SHP77 treated with DMSO at 0.1 percent for 48 hours (cell line): ENCODE measurements around the gene MASP1.
"Not testable (repeated sequence)": the region's sequence is repeated elsewhere in the genome, so short reads cannot be mapped to it uniquely, and the experiment has no call there.

Experiments used
- DNase-seq: peaks from one replicate; lab custom pipeline; 2025; lab: John Stamatoyannopoulos, UW

Gene MASP1

DNA sequence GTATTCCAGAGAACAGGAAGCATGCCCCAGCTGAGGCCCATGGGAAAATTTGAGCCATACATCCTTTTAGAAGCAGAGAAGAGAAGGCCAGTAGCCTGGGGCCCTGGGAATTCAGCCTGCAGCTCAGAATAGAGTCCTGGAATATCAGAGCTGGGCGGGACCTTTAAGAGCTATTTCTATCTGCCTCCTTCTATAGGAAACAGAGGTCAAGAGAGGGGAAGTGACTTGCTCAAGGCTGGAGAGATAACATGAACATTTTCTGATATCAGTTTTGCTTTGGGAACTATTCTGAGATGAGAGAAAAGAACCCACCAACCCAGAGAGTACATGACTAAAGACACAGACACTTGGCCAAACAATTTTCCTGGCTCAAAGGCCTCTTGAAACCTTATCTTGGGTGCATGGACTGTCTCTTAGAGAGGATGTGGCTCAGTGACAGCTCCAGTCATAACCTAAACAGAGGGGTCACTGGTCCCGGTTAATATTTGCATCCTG, 26.0 kb downstream of the MASP1 start:
- no peak for DNase-seq

DNA sequence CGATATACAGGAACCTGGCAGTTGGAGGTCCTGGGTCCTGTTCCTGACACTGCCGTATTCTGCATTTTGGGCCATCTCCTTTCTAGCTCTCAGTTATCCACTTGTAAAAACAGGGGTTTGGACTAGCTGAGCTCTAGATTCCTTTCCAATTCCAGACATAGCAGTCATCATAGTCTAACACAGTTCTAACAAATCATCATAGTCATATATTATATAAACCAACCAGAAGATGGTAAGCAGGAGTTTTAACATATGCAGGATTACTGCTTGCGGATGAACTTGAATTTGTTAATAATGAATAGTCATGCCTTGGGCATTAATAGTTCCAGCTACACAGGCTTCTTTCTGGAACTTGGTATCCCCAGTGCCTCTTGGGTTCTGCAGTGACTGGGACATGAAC, 26.6 kb downstream of the MASP1 start:
- no peak for DNase-seq

DNA sequence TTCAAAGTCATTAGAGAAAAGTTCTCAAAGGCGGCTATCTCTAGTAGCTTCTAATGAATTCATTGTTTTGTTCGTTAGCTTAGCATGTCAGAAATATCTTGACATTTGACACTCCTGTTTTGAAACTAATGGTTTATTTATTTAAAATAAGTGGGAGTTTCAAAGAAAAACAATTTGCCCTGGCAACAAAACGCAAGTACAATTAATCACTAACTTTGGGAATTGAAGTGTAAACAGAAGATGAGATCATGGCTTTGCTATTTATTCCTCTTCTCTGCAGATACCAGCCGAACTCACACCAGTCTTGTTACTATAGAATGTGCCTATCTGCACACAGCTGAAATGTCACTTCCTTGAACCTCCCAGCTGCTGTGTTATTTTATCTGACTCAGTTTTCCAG, 27.5 kb downstream of the MASP1 start:
- no peak for DNase-seq

DNA sequence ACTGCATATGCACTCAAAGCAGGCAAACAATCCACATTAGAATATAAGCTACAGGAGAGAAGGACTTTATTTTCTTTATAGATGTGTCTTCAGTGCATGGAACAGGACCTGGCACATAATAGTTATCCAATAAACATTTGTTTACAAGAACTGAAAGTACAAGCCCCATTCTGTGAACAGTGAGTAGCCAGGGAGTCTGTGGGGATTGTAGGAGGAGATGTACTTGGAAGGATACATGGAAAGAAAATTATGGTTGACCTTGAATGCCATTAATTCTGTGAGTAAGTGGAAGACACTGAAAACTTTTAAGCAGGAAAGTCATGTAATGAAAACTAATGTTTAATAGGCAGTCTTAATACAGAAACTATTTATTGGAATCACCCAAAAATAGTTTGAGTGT, 28.3 kb downstream of the MASP1 start:
- DNase-seq = no peak

DNA sequence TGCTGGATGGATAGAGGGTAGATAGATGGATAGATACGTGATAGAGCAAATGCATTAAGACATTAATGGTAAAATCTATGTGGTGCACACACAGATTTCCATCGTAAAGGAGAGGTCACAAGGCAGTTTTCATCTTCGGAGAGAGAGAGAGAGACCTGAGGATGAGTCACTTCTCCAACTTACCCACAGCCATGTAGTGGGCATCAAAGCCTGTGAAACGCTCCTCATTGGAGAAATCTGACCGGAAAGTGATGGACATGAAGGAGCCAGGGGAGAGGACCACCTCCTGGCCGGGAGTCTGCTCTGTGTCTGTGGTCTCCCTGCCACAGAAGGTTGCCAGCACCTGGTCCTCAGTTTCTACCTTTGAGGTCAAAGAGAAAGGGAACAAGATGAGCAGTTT, 29.2 kb downstream of the MASP1 start:
- DNase-seq = no peak

DNA sequence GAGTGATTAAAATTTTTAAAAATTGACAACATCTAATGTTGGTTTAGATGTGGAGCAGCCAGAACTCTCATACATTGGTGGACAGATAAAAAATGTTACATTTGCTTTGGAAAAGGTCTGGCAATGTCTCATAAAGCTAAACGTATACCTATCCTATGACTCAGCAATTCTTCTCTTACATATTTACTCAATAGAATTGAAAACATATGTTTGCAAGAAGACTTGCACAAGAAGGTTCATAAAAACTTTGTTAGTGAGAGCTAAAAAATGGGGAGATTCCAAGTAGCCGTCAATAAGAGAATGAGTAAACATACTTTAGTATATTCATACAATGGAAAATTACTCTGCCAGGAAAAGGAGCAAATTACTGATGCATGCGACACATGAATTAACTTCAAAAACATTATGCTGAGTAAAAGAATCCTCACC, 30.0 kb downstream of the MASP1 start:
- DNase-seq = no peak

DNA sequence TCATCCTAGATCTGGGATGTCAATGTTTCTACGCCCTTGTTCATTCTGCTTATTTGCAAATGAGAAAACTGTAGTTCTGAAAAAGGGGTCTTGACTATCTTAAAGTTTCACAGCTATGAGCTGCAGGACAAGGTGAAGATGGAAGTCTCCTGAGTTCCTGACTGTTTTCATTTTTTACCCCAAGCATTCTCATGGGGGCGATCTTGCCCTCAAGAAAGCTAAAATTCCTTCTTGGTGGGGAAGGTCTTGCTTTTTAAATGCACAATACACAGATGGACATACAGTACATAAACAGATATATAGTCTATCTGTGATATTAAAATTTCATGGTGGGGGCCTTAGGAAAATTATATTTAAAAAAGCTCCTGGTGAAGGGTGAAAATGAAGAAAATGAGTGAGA, 32.4 kb downstream of the MASP1 start:
- DNase-seq = no peak

DNA sequence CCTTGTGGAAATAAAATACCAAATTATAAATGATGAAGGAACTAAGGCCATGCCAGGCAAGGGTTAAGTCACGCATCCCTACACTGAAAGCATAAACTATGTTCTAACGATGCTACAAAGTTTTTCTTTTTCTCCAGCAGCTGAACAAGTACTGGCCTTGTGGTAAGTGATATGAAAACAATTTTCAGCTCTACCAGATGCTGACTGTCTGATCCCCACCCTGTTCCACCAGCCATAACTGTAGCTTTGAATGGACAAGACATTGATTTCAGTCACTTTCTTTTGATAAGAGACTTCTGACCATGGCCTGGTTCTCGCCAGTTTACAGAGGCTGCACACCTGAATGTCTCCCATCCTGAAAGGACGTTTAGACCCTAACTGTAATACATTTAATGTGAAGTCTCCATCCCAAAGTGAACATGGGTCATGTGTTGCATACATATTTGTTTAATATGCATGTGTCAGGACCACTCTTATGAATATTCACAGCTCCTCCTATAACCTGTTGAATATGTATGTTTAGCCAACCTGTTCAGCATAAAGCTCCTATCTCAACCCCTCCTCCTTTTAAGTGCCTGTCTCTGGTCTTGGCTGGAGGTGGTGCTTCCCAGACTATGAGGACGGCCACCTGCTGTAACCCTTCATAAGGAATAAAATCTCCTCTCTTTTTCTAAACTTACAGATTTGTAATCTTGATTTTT, 33.4 kb downstream of the MASP1 start:
- no peak for DNase-seq

DNA sequence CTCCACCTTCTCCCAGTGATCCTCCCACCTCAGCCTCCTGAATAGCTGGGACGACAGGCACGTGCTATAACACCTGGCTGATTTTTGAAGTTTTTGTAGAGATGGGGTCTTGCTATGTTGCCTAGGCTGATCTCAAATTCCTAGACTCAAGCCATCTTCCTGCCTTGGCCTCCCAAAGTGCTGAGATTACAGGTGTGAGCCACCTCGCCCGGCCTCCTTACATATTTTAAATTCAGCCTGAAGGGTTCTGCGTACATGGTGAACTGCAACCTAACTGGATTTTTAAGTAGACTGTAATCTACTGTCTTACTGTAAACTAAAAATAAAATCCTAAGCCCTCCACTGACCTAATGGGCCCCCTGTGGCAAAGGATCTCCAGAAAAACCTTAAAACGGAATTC, 34.1 kb downstream of the MASP1 start:
- DNase-seq = no peak

DNA sequence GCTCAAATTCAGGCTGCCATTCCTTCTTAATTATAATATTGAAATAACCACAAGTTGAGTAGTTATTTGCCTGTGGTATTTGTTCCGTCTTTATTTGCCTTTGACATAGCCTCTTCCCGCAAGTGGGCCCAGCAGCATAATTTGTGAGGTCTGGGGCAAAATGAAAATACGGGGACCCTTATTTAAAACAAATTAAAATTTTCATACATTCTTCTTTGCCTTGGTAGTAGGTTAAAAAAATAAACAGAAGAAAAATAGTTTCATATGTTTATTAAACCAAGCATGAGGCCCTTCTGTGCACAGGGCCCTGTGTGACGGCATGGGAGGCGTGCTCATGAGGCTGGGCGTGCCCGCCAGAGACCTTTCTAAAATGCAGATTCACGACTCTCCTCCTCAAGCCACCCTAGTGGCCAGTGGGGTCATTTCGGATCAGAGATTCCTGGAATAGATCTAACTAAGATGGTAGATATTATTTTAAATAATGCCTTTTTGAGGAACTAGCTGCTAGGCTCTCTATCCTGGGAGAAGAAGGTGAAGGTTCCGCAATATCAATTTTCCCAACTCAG, 35.4 kb downstream of the MASP1 start:
- no peak for DNase-seq

DNA sequence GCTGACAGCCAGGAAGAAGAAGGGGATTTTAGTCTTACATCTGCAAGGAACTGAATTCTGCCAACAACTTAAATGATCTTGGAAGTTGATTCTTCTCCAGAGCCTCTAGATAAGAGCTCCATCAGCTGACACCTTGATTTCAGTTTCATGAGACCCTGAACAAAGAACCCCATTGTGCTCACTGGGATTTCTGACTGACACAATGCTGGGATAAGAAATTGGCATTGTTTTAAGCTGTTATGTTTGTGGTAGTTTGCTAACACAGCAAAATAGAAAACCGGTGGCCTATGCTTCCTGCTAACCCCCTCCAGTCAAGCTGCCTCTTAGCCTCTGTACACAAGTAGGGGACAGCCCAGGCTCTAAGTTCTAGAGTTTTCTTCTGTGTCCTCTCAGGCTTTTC, 36.2 kb downstream of the MASP1 start:
- DNase-seq = no peak

DNA sequence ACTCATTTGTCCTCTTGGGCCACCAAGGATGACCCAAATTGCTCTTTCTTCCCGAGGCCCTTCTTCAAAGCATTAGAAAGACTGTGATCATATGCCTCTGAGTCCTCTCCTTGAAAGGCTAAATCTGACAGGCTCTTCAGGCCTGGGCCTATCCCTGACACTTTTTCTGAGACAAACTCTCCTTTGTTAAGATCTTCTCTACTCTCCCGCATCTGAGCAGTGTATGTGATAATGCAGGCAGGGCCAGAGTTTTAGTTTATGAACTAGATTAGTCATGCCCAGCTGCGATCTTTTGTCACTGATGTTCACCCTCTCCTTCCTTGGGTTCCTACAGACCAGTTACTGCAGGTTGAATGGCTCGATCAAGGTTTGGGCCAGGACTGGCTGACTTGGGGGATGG, 39.2 kb downstream of the MASP1 start:
- no peak for DNase-seq

DNA sequence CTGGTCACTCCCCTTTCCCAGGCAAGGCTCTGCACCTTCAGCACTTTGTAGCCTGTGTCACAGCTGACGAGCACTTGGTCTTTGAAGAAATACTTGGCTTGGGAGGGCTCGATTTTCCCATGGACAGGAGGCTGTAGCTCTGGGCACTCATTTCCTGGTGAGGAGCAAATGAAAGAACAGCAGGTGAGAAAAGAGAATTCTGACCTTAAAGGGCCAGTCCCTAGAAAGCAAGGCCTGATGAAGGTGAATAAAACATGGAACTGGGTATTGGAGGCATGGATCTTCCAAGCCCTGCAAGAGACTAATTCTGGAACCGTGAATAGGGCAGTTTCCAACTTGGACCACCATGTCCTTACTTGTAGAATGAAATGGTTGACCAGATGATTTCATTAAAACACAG, 39.9 kb downstream of the MASP1 start:
- DNase-seq = no peak

DNA sequence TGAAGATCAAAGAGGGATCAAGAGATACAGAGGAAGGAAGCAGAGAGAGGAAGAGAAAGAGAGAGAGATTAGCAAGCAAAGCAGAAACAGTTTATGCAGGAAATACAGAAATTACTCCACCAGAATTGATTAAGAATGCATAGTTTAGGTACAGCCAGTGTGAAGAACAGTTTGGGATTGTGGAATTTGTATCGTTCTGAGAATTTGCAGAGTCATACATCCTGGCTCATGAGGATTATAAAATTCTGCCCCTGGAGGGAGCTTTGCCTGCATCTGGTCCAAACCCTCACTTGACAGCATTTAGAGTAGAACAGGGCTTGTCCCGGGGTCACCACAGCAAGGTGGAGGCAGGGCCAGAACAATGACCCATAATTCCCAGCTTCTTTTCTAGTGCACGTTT, 44.1 kb downstream of the MASP1 start:
- DNase-seq = no peak

DNA sequence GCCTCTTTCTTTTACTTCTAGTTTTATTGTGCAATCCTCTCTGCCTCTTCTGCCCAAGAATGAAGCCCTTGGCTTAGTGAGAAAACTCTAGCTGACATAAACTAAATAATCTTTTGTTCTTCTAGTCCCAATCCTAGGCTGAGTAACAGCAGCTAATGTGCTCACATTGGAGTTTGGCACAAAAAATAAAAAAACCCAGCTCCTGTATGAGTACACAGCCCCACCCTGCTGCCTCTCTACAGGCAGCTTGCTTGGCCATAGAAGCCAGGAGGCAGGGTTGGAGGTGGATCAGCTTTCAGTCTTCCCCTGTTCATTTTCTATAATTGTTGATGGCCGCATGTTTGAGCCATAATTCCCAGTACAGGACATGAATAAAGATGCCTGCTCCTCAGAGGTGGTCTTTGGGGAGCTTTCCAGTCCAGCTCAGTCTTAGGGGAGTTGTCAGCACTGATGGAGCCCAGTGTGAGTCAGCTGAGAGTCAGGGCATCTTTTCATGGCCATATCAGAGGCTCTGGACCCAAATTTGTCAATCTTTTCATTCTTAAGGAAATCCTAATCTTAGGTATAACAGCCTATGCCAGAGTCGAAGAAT, 47.5 kb downstream of the MASP1 start:
- no peak for DNase-seq

DNA sequence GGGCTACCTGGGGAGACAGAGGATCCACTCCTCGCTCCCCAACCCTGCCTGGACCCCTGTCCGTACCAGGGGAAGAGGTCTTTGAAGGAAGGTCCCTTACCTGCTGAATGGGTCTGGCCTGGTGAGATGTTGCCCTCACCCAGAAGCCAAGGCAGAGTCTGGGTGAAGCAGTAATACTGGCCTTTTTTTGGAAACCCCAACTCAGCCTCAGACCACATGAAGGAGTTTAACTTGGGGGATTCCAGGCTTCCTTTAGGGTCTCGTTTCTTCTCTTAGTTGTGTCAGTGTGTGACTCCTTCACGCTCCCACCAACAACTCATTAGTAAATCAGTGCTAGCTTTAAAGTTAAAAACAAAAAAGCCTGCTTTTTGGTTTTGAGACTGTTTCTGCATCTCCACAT, 48.6 kb downstream of the MASP1 start:
- DNase-seq = no peak

DNA sequence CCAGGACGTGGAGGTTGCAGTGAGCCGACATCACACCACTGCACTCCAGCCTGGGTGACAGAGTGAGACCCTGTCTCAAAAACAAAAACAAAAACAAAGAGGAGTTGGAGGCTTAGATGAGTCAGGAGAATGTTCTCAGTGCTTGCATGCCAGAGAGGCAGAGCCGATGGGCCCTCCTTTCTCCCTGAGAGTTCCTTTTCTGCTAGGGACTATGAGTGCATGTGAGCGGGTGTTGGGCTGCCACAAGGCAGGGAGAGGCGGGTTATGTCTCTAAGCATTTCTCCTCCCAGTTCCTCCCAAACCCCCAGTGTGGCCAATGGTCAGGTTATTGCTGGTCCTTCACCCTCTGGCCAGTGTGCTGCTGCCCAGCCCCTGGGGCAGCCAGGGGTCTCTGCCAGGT, 49.1 kb downstream of the MASP1 start:
- no peak for DNase-seq

DNA sequence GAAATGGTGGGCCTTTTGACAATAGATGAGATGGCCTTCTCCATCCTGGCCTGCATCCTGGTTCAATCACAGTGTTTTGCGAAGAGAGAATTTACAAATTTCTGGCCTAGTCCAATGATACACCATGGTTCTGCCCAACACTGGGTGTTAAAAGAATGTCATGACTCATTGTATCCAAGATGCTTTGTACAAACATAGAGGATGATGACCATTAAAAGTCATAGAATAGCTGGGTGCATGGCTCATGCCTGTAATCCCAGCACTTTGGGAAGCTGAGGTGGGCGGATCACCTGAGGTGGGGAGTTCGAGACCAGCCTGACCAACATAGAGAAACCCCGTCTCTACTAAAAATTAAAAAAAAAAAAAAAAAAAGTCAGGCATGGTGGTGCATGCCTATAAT, 52.7 kb downstream of the MASP1 start:
- not testable (repeated sequence) for DNase-seq

DNA sequence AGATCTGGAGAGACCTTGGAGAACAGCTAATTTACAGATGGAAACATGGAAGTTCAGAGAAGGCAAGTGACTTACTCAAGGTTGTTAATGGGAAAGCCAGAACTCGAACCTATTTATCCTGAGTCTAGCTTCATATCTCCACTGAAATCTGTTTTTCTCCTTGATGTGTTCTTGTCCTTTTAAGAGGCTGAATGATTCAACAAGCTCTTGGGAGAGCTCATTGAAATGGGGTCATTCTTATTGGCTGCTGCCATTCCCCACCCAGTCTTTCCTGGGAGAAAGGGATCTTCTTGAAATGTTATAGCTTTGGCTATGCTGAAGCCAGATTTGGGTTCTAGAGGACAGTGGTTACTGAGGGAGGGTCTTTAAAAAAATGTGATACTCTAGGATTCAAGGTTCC, 53.3 kb downstream of the MASP1 start:
- no peak for DNase-seq

DNA sequence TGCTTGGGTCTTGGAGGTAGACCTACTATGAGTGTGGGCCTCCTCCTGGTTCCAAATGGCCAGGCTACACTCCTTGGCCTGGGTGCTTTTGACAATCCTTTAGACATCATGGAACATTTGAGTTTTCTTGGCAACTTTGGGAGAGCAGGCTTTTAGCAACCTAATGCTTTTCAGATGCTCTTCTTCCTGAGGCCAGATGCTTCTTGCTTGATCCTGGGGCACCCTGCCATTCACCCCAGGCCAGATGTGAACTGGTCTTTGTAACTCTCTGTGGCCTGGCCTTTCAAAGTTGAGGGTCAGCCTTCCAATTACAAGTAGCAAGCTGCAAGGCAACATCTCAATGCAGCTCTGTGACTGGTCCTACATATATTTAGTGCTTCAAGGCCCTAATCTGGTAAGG, 53.8 kb downstream of the MASP1 start:
- DNase-seq = no peak

DNA sequence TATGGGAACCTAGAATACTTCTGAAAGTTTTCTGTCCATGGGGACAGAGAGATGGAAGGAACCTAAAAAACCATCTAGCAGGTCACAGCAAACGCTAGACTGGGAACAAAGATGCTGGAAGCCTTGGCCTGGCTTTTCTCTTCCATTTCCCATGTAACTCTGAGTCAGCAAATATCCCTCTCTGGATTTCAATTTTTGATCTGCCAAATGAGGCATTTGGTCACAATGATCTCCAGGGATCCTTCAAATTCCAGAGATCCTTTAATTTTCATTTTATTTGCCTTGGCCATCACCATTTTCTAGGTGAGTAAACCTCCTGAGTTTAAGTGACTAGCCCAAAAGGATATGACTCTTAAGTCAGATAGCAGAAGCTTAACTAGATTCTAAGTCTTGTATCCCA, 54.6 kb downstream of the MASP1 start:
- no peak for DNase-seq

DNA sequence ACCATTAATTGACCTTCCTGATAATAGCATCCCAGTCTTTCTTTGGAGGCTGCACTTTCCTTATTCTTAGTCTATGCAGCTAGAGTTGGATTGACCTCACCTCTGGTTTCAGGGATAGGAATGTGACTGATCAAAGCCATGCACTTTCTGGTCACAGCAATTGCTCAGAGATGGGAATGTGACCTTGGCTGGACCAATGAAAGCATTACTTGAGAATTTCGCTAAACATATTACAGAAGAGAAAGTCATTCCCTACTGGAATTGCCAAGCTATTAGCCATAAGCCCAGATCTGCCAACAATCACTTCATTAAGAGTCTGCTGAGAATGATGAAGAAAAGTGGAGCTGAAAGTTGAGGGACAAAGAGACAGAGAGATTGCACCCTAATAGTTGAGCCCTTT, 61.5 kb downstream of the MASP1 start:
- no peak for DNase-seq

DNA sequence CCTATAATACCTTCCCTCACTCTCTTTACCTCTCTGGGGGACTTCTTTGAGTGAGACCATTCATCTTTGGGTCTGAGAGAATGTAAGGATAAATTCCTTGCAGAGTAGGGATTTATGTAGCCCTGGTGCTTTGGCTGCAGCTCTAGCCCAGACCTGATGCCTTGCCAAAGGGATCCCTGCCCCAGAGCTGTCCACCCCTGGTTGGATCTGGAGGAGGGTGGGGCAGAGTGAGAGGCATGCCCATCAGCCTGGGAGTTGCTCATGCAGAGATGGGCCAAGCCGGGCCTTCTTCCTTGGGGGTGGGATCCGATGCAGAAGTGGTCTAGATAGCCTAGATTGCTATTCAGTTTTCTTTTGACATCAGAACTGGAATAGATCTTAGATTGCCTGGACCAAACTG, 62.8 kb downstream of the MASP1 start:
- no peak for DNase-seq
